ENCODE measurements around the gene OXA1L.
"Not testable (repeated sequence)": the region's sequence is repeated elsewhere in the genome, so short reads cannot be mapped to it uniquely, and the experiment has no call there.

Gene OXA1L

DNA sequence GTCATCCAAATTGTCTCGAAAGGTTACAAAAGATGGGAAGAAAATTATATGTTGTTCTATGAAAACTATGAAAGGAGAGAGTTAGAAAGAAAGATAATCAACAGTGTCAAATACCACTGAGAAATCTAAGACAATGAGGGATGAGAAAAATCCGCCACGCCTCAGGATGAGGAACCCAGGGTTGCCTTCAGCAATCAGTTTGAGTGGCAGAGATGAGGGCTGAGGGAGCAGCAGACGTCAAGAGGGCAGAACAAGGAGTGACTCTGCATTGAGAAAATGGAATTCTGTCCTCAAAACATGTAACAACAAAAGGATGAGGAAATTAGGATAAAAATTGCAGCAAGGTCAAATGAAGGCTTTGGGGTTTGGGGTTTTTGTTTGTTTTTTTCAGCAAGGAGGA lies 18.3 kb upstream of the OXA1L start:
- in situ Hi-C loops (cut with HindIII; ENCODE audit: low sequenced_read_pairs) = no loop called here
- no peak for DNase-seq (ENCODE audit: low read depth, low spot score)
- TF ChIP-seq, protein P1, sequence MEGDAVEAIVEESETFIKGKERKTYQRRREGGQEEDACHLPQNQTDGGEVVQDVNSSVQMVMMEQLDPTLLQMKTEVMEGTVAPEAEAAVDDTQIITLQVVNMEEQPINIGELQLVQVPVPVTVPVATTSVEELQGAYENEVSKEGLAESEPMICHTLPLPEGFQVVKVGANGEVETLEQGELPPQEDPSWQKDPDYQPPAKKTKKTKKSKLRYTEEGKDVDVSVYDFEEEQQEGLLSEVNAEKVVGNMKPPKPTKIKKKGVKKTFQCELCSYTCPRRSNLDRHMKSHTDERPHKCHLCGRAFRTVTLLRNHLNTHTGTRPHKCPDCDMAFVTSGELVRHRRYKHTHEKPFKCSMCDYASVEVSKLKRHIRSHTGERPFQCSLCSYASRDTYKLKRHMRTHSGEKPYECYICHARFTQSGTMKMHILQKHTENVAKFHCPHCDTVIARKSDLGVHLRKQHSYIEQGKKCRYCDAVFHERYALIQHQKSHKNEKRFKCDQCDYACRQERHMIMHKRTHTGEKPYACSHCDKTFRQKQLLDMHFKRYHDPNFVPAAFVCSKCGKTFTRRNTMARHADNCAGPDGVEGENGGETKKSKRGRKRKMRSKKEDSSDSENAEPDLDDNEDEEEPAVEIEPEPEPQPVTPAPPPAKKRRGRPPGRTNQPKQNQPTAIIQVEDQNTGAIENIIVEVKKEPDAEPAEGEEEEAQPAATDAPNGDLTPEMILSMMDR (IDR thresholded peaks at IDR 0.05; ENCODE audit: low read depth, low read length) = no peak
- H3K4me3 ChIP-seq (ENCODE audit: low read depth, low read length) = no peak overlapping the region

DNA sequence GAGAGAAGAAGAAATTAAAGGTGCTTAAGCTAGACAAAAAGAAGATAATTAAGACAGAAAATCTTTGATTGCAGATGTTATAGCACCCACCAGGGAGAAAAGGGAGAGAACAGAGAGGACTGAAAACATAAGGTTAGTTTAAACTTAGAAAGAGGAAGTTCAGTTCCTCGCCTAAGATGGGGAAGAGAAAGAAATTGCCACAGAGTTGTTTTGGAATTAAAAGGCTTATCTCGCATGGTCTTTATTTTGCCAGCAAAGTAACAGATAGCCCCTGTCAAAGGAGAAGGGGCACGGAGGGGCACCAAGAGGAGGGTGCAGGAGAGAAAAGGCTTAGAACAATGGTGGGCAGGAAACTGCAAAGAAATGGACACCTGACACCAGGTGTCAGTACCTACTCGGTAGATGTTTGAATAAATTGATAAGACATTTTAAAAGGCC lies 17.8 kb upstream of the OXA1L start:
- in situ Hi-C loops (cut with HindIII; ENCODE audit: low sequenced_read_pairs) = no loop called here
- TF ChIP-seq, protein P1 (IDR thresholded peaks at IDR 0.05; ENCODE audit: low read depth, low read length) = no peak
- DNase-seq (ENCODE audit: low read depth, low spot score) = no peak
- H3K4me3 ChIP-seq (ENCODE audit: low read depth, low read length) = no peak overlapping the region

DNA sequence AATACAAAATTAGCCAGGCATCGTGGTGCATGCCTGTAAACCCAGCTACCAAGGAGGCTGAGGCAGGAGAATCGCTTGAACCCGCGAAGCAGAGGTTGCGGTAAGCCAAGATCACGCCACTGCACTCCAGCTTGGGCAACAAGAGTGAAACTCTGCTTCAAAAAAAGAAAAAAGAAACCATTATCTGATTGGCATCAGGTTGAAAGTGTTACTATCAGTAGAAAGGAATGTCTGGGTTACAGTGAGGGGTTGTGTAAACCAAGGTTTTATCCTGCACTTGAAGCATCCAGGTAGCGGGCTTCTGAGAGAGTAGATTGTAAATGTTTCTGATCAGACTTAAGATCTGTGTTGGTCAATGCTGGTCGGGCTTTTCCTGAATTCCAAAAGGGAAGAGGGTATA lies 14.1 kb upstream of the OXA1L start:
- no peak for DNase-seq (ENCODE audit: low read depth, low spot score)
- TF ChIP-seq, protein P1 (IDR thresholded peaks at IDR 0.05; ENCODE audit: low read depth, low read length) = no peak
- in situ Hi-C loops (cut with HindIII; ENCODE audit: low sequenced_read_pairs) = no loop called here
- no peak overlapping the region for H3K4me3 ChIP-seq (ENCODE audit: low read depth, low read length)

DNA sequence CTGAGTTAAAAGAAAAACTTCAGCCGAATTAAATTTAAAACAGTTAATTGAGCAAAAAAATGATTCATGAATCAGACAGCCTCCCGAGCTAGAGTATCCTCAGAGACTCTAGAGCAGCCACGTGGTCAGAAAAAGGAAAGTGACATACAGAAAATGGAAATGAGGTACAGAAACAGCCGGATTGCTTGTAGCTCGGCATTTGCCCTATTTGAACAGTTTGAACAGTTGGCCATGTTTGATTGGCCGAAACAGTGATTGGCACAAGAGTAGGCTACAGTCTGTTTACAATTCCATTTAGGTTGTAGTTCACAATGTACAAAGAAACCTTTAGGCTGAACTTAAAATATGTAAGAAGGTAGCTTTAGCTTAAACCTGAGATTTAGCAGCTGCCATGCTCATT lies 12.9 kb upstream of the OXA1L start:
- H3K4me3 ChIP-seq (ENCODE audit: low read depth, low read length) = no peak overlapping the region
- no peak for DNase-seq (ENCODE audit: low read depth, low spot score)
- in situ Hi-C loops (cut with HindIII; ENCODE audit: low sequenced_read_pairs) = no loop called here
- TF ChIP-seq, protein P1 (IDR thresholded peaks at IDR 0.05; ENCODE audit: low read depth, low read length) = no peak

DNA sequence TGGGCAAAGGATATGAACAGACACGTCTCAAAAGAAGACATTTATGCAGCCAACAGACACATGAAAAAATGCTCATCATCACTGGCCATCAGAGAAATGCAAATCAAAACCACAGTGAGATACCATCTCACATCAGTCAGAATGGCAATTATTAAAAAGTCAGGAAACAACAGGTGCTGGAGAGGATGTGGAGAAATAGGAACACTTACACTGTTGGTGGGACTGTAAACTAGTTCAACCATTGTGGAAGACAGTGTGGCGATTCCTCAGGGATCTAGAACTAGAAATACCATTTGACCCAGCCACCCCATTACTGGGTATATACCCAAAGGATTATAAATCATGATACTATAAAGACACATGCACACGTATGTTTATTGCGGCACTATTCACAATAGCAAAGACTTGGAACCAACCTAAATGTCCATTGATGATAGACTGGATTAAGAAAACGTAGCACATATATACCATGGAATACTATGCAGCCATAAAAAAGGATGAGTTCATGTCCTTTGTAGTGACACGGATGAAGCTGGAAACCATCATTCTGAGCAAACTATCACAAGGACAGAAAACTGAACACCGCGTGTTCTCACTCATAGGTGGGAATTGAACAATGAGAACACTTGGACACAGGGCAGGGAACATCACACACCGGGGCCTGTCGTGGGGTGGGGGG lies 8.4 kb upstream of the OXA1L start:
- DNase-seq (ENCODE audit: low read depth, low spot score); H3K4me3 ChIP-seq (ENCODE audit: low read depth, low read length); in situ Hi-C loops (cut with HindIII; ENCODE audit: low sequenced_read_pairs): not testable (repeated sequence)

DNA sequence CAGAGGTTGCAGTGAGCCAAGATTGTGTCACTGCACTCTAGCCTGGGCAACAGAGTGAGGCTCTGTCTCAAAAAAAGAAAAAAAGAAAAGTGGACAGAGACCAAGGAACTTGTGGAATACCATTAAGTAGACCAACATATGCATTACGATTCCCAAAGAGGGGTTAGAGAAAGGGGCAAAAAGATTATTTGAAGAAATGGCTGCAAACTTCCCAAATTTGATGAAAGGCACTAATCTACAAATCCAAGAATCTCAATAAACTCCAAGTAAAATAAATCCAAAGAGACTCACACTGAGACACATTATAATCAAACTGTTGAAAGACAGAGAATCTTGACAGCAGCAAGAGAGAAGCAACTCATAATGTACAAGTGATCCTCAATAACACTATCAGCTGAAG lies 4.8 kb upstream of the OXA1L start:
- TF ChIP-seq, protein P1 (IDR thresholded peaks at IDR 0.05; ENCODE audit: low read depth, low read length) = no peak
- in situ Hi-C loops (cut with HindIII; ENCODE audit: low sequenced_read_pairs) = no loop called here
- no peak for DNase-seq (ENCODE audit: low read depth, low spot score)
- no peak overlapping the region for H3K4me3 ChIP-seq (ENCODE audit: low read depth, low read length)

DNA sequence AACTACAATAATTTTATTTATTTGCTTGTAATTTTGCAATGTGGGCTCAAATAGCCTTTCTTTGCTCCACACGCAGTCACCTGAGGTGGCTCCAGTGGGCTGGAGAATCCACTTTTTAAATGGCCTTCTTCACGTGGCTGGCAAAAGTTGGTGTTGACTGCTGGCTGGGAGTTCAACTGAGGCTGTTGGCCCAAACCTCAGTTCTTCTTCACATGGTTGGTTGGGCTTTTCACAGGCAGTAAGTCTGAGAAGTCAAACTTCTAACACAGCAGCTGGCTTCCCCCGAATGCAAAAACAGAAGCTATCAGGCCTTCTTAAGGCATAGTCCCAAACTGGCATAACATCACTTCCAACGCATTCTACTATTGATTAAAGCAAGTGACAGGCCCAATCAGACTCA lies 2.1 kb upstream of the OXA1L start:
- no peak for DNase-seq (ENCODE audit: low read depth, low spot score)
- in situ Hi-C loops (cut with HindIII; ENCODE audit: low sequenced_read_pairs) = no loop called here
- no peak overlapping the region for H3K4me3 ChIP-seq (ENCODE audit: low read depth, low read length)
- TF ChIP-seq, protein P1 (IDR thresholded peaks at IDR 0.05; ENCODE audit: low read depth, low read length) = no peak

Data from astrocyte of the spinal cord (primary cell).